Activated CD8-positive, alpha-beta memory T cell treated with anti-CD3 and anti-CD28 coated beads for 4 hours (primary cell): Measurements from ENCODE around the gene COL4A1.

Experiments used
- DNase-seq, 2 donors: peaks; one replicate each; pipeline ENCODE4 v3.0.0-alpha.2; 2020; ENCODE audit warnings: low read depth in 2 of 2

COL4A1 gene

DNA sequence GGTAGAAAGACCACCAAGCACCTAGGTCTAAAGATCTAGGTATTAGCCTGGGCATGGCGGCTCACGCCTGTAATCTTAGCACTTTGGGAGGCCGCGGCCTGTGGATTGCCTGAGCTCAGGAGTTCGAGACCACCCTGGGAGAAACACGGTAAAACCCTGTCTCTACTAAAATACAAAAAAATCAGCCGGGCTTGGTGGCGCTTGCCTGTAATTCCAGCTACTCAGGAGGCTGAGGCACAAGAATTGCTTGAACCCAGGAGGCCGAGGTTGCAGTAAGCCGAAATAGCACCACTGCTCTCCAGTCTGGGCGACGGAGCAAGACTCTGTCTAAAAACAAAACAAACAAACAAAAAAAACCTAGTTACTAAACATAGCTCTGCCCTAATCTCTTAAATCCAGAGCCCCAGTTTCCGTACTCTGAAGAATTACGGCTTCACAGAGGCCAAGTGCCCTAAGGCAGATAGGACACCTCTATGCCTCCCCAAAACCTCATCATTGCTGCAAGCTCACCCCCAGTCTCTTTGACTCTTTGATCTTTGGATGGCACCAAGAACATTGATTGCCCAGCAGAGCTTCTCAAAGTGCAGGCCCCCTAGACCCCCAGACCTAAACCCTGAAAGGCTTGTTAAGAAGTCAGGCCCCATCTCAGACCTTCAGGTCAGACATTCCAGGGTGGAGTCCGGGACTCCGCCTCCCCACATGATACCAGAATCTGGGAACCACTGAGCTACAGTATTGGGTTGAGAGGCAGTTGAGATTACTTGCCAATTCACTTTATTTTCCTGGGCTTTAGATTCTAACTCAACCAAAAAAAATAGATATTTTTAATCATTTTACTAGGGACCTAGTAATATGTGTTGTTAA, 2.9 kb upstream of the COL4A1 start:
- no peak for DNase-seq

DNA sequence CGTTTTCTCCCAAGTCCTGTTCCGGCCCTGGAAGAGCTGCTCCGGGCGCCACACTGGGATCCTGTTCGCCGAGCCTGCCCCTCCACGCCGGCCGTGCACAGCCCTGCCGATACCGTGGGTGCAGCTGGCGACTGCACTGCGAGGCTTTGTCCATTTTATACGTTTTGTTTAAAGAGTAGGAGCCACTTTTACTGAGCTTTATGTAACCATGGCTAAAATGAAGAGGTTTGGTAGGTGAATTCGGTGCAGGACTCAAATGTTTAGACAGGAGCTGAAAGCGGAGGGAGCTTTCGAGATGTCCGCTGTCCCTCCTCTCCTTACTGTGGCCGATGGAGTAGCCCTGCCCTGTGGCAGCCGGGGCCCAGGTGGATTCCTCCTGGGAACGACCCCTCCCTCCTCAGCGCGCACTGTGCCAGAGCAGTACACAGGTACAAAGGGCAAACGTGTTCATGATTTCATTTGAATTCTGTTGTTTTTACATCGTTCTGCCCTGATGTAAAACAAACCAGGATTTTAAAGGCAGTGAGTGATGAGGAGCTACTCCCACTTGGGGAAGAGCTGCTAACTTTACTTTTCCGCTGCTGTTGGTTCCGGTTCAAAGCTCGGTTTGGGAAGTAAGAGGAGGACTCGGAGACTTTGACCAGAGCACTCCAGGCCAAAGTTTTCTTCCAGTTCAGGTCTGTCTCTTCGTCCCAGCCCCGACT, 1.9 kb upstream of the COL4A1 start:
- no peak for DNase-seq

DNA sequence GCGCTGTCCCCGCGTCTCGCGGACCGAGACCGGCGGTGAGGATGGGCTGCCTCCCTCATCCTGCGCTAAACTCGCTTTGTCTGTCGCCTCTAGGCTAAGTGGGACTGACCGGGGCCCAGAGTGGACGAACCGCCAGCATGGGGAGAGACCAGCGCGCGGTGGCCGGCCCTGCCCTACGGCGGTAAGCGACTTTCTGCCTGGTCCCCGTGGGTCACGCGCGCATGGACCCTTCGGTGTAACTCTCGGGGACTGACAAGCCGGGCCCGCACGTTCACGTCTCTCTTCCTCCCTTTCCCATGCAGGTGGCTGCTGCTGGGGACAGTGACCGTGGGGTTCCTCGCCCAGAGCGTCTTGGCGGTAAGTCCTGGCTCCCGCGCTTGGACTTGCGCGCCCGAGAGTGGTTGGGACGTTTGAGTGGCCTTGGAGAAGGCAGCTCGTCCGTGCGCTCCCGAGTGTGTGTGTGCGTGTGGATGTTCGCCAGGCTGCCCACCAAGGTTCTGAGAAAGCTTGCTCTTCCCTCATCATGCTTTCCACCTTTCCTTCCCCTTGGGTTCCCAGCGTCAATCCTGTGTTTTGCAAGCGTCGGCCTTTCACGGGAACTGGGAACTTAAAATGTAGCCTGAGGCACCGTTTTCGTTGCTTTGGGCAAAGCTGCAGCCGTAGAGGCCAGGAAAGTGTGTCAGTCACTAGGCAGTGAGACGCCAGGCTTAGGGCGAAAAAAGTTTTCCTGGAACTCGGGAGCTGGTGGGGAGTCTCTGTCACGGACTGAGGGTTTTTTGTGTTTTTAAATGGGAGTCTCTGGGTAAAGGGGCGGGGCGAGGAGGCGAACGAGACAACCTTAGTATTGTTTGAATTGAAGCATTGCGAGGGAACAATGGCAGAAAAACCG, 1.1 kb upstream of the COL4A1 start:
- DNase-seq = no peak

DNA sequence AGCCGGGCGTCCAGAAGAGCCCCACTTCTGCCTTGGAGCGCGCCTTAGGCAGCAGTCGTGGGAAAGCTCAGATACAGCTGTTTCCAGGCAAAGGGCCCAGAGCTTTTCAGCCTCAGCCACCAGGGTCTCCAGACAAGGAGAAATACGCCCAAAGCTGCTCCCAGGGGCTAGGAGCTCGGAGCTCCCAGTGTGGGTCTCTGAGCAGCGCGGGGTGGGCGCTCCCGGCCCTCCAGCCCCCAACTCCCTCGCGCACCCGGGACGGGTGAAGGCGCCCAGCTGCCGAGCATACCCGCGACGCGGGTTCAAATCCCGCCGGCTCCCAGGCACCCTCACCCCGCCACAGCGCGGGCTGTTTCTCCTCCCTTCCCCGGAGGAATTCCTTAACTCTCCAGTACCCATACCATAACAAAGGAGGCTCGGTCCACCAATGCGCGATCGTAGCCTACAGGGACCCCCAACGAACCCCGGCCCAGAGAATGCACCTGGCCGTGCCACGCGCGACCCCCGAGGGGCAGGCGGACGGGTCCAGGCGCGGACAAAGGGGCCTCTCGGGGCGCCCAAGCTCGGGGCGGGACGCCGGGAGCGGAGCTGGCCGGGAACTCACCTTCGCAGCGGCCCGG, 507 bp downstream of the COL4A1 start:
- no peak for DNase-seq

DNA sequence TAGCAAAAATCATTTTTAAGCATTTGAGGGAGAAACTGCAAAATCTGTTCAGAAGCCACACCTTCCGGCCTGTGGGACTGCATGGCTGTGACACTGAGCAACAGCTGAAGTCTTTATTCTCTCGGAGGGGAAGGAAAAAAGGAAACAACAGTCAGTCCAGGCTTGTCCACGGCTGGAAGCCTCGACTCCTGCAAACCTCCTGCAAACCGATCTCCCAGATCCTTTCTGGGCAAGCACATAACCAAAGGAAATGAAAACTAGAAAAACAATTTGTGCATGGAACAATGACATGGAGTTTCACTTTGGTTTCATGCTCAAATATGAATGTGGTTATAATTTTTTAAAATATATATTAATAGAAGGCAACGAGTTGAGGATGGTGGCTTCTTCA, 1.0 kb downstream of the COL4A1 start:
- DNase-seq = no peak

DNA sequence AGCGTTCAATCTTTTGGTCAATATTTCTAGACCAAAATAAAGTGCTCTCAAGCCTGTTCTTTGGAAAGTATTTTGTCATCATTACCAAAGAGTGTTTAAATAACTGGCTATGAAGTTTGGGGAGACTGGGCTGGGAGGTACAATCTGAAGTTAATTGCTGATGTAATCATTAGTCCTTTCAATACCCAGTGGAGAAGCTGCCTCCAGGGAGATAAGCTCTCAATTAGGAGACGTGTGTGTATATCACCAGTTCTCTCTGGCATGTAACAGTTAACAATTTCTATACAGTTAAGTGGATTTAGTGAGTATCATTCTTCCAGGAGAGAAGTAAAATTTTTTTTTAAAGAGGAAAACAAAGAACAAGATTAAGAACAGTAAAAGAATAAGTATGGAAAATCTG, 1.4 kb downstream of the COL4A1 start:
- no peak for DNase-seq

DNA sequence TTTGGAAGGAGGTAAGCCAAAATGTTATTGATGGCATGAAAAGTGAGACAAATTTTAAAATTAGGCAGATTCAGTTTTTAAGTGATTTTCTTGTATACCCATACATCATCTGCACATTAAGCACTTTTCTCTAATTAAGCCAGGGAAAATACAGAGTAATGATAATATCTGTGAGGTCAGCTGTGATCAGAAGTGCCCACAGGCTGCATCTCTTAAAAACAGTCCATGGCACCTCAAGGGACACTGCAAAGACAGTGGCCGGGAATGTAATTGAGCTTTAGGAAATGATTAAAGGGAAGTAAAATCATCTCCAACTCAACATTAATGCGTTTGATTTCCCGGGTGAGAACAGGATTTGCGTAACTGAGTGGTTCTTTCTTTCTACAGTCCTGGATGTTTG, 2.0 kb downstream of the COL4A1 start:
- no peak for DNase-seq

DNA sequence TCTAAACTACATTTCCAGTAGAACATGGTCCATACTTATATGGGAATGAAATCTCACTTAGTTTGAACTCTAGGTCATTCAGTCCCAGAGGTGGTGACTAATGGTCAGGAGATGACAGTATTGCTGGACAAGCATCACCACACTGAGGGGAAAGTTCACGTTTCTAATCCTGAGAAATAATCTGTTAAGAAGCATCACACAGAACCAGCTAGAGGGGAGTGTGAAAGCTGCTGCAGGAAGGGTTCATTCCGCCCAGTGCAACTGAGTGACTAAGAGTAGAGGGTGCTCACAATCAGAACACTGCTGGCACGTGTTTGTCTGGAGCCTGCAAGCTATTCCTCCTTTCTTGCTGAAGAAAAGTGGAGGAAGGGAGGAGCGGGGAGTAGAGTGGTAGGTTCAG, 2.7 kb downstream of the COL4A1 start:
- DNase-seq = no peak

DNA sequence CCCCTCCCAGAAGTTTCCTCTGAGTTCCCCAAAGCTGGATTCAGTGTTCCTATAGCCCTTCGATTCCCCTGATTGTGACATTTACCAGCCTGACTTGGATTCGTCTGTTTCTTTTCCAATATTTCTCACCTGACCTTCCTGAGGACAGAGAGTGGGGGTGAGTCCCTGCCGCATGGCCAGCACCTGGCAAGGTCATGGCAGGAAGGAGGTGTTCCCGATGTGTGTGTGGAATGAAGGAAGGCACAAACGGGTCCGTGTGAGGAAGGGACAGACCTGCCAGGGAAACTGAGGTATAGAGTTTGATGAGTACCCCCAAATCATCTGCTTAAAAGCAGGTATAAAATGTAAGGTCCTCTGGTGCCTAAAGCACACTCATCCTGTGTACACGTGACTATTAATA, 3.3 kb downstream of the COL4A1 start:
- DNase-seq = no peak

DNA sequence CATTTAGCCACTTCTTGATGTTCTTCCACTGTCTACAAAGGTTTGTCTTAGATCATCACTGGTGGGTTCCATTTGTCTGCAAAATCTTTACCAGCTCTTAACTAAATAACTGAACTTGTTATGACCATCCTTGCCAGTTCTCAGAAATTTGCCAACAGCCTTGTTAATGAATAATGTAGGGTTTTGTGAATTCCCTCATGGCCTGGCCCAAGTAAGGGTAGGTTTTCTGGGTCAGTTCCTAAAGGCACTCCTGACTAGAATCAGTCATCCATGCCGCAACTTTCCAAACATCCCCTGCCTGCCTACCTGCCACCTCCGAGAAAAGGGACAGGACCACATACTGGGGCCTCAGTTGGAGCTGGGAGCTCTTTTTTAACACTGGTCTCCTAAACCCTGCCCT, 4.0 kb downstream of the COL4A1 start:
- DNase-seq = no peak

DNA sequence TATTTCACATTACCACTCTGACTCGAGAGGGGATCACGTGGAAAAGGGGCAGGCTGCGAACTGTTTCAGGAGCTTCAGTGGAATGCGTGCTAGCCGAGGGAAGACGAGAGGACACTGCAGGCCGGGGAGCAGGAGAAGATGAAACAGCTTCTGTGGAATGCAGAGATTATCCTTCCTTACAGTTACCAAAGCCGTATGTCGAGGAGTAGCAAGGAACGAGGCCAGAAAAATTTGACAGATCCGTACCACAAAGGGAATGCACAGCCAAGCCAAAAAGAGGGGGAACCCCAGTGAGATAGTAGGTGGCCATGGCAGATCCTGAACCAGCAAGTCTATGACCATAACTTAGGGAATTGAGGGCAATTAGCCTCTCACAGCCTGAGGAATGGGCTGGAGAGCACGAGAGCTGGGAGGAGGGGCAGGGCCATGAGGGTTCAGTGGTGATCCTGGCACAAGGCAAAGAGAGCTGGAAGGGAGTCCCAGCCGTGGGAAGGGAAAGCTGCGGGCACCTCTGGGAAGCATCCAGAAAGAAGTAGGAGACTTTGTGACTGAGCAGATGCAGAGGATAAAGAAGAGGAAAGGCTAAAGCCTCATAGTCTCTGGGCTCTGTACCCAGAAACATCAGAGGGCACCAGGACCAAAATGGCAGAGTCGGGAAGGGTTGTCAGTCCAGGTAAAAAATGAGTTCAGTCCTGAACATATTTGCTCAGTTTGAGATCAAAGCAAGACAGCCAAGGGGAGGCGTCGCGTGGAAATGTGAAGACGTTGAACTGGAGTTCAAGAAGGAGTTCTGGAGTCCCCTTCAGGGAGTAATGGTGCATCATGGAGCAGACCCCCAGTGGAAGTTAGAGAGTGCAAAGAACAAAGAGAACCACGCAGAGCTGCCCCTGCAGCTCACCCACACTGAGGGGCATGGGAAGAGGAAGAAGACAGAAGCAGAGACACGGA, 5.1 kb downstream of the COL4A1 start:
- no peak for DNase-seq

DNA sequence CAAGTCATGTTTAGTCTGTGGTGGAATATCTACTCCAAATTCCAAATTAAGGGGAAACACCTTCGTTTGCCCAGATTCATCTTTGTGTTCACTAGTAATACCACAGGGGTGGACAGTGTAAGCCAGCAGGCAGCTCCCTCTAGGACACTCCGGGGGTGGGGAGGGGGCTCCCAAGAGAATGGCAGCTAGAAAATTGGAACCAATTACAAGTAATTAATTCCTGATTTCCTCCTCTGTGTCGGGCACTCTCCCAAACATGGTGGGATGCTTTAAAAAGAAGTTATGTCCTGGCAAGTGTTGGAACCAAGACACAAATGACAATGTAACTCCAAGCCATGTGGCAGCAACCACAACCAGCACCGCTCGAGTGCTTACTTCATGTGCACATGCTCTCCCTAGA, 5.9 kb downstream of the COL4A1 start:
- no peak for DNase-seq

DNA sequence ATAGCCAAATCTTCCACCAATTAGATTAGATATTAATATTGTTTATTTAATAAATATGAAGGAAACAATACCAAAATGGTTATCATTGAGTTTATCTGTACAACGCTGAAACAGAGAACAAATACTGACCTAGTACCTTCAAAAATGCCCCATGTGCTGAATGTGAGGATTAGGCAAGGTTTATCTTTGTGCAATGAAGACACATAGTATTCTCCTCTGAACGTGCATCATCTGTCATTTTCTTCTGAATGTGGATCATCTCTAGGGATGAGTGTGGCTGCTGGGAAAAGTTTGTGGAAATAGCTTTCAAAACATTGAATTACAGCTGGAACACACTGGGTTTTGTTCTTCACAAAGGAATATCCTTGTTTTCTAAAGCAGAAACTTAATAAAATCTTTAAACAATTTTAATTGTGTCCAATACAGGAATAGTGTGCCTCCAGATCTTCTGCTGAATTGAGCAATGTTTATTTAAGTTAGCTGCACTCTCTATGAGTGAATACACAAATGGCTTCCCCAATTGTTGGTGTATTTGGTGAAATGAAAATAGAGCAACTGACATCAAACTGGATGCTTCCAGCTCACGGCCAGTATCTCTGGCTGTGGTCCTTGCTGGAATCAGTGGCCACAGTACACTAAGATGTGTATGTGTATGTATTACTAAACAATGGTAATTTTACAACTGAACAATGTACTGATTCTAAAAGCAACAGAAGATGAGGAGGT, 6.7 kb downstream of the COL4A1 start:
- no peak for DNase-seq

DNA sequence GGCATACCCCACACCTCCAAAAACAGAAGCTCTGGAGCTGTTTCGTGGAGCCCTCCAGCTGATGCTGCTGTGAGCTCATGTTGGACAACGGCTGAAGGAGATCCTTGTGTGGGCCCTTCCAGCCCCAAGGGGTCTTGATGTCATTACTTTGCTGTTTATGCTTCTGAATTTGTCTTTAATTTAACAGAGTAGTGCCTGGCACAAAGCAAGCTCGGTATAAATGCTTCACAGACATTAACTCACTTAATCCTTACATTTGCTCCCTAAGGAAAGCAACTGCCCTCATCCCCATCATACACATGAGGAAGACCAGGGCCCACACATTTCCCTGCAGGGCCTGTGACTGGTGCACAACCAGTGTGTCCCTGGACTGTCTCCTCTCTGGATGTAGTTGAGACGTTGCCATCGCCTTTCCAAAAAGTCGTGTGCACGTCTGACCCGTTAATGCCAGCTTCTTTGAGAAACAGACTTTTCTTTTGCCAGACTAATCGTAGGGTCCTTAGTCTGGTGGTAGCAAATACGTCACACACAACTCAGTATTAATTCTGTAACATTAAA, 7.6 kb downstream of the COL4A1 start:
- no peak for DNase-seq

DNA sequence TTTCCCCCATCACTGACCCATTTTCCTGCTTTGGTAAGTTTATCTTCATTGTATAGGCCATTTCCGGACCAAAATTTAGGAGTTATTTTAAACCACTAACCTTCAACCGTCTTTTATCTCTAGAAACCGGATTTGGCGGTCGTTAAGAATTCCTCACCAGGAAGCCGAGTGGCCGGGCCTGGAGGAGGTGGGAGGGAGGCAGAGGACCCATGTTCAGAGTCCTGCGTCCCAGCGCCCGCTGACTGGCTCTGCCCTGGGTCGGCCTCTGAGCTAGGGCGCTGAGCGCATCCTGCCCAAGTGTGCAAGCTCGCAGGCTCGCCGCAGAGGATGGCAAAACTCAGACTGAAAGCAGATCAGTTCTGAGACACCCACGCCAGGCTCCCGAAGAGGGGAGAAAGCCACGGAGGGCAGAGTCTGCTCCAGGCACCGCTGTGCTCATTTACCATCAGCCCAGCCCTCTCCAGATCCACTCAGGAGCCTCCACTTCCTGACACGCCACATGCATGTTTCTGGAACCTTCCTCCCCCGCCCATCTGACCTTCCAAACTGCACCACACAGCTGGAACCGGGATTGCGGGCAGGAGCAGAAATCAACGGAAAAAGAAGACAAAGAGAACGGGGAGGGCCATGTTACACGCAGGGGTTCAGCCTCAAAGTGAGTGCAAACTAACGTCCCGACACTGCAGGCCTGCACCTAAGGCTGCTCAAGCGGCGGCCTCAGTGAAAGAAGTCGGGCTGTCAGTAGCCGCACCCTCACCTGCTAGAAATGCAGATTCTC, 8.3 kb downstream of the COL4A1 start:
- DNase-seq = no peak

DNA sequence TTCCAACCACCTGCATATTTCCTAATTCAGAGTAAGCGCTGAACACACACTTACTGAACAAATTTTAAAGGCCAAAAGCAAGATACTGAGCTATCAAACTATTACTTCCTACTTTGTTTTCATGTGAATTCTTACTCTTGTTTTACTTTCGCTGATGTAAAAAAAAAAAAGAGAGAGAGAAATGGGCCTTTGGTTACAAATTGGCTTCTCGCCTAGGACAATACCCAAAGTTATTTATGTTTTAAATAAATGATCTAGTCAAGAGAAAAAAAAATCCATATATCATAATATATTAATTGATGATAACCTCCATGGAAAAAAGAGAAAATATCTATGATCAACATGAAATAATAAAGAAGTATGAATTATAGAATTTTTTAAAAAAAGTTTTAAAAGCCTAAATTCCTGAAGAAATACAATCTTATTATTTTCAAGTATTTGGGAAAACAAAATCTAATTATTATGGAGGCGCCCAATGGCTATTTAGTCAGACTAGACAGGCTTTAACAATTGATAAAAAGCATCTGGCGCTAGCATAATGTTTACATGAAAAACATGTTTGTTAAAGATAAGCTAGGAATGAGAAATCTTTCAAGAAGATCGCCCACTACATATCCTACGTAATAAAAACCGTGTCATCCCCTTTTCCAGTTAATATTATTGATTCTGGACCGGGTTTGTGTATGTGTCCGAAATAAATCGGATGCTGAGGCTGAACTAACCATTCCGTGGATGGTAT, 9.0 kb downstream of the COL4A1 start:
- DNase-seq = no peak

DNA sequence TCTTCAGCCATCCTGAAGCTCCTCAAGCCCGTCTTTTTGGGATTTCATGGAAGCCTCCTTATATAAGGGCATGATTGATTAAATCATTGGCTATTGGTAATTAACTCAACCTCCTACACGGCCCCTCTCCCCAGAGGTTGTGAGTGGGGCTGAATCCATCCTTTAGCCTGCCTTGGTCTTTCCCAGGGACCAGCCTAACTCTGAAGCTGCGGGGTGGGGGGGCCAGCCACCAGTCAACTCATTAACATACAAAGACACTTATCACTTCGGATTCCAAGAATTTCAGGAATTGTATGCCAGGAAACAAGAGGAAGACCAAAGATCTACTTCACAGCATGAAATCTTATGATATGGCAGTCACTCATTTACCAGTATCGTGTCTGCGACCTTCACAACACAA, 9.9 kb downstream of the COL4A1 start:
- DNase-seq = no peak

DNA sequence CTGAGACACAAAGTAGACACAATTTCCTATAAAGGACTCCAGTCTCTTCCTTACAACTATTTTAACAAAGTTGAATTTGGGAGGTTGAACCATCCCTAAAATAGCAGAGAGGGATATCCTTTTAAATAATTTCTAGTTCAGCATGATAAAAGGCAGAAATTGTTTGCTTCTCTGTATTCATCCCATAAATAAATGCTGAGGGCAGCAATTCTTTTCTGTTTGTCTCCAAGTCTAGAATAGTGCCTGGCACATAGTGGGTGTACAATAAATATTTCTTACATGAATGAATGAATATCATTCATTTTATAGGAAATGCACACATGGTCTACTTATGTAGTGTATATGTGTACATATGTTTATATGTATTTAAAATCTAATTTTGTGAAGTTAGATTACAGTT, 12.3 kb downstream of the COL4A1 start:
- no peak for DNase-seq
